Esophagus muscularis mucosa (tissue), 4 donors: Measurements from ENCODE around the gene TRERF1. TPM values are rescaled to one million over a fixed set of nuclear protein-coding genes. Genes with fewer than 3 reads are reported as not detected.

ENCODE experiments used
- DNase-seq: peaks from one replicate; pipeline ENCODE4 v3.0.0-alpha.2; 2017; ENCODE audit errors: extremely low spot score
- H3K27ac ChIP-seq, 4 donors: fragments of 200-600 bp; sonication (generic); replicated peaks in 1 of 4; 1 replicate in 3 of 4; 2 replicates in 1 of 4; pipeline ENCODE4 v1.5.1; 2016 to 2019; ENCODE audit warnings: mild to moderate bottlenecking in 1 of 4
- H3K27me3 ChIP-seq, 4 donors: fragments of 200-600 bp; sonication (generic); one replicate each; pipeline versions ENCODE4 v1.5.1 to v1.6.0; 2016 to 2019
- H3K36me3 ChIP-seq, 4 donors: fragments of 200-600 bp; sonication (generic); one replicate each; pipeline ENCODE4 v1.5.1; 2016 to 2019
- H3K4me1 ChIP-seq, 4 donors: fragments of 200-600 bp; sonication (generic); one replicate each; pipeline ENCODE4 v1.5.1; 2016 to 2019
- H3K4me3 ChIP-seq, 4 donors: fragments of 200-600 bp; sonication (generic); 1 replicate in 2 of 4; 2 replicates in 2 of 4; pipeline ENCODE4 v1.5.1; 2016 to 2019; ENCODE audit warnings: mild to moderate bottlenecking in 4 of 4, moderate library complexity in 1 of 4
- H3K9me3 ChIP-seq, 4 donors: fragments of 200-600 bp; sonication (generic); 1 replicate in 3 of 4; 2 replicates in 1 of 4; pipeline ENCODE4 v1.5.1; 2016 to 2019
- CTCF ChIP-seq, 3 experiments: fragments of 200-600 bp in 2 of 3; fragments of 450-650 bp in 1 of 3; sonication (generic) in 2 of 3; IDR thresholded peaks; one replicate each; pipeline ENCODE4 v1.5.1; 2017 to 2019; ENCODE audit warnings: antibody characterized with exemption in 3 of 3, mild to moderate bottlenecking in 2 of 3, moderate library complexity in 1 of 3
- EP300 ChIP-seq: sonication (generic); formaldehyde crosslinking; IDR thresholded peaks from one replicate; pipeline ENCODE4 v1.6.1; 2017; ENCODE audit warnings: antibody characterized with exemption
- POLR2A ChIP-seq: fragments of 450-650 bp; IDR thresholded peaks from one replicate; pipeline ENCODE4 v1.6.1; 2017; ENCODE audit warnings: antibody characterized with exemption, moderate library complexity, mild to moderate bottlenecking, low read depth
- POLR2AphosphoS5 ChIP-seq, 2 donors: sonication (generic); formaldehyde crosslinking; IDR thresholded peaks; one replicate each; pipeline ENCODE4 v1.6.1; 2017; ENCODE audit warnings: antibody characterized with exemption in 2 of 2
- WGBS: methylation state at CpG from one replicate; pipeline ENCODE4 v1.1.5; 2018; 5-methylcytosine and 5-hydroxymethylcytosine counted together
- intact Hi-C: fragments of 100-400 bp; cut with DNase I; formaldehyde crosslinking; loops from one replicate; pipeline ENCODE4 v1.15.1; 2023
- total RNA-seq, 4 donors: library from RNA; depleted of rRNA; stranded (reverse); fragments of >200 nt; gene quantifications; one replicate each; pipeline versions ENCODE4 v1.1.0 to v1.2.1, GENCODE V29; 2016

The TRERF1 gene
- total RNA-seq, 4 donors from 2014 or later: 4.6 to 8.6 (median 6.4) TPM

- H3K36me3 ChIP-seq: no peaks in the 10 kb centered on the region
- no peak overlapping the region for H3K4me3 ChIP-seq
- H3K27ac ChIP-seq: no peak overlapping the region
- no peaks in the 10 kb centered on the region for H3K27me3 ChIP-seq
- no peaks in the 10 kb centered on the region for H3K9me3 ChIP-seq
- TF ChIP-seq CTCF (IDR thresholded peaks at IDR 0.05) (no peak), POLR2A (no peak), POLR2AphosphoS5 (IDR thresholded peaks at IDR 0.05) (no peak), EP300 (no peak)
- intact Hi-C loops: no loop called here
- no peaks in the 10 kb centered on the region for H3K4me1 ChIP-seq
- no peak for DNase-seq
- 62% methylated on average over 10 of the region's 10 CpGs for whole genome bisulfite sequencing
These were observed 266.1 kb downstream of the TRERF1 start for GRCh38 chr6:42185597-42185996.

GRCh38 chr6:42184475-42184874 lies 267.3 kb downstream of the TRERF1 start:
- DNase-seq: no peak
- H3K27ac ChIP-seq: no peak overlapping the region
- TF ChIP-seq EP300 (no peak), POLR2AphosphoS5 (IDR thresholded peaks at IDR 0.05) (no peak), CTCF (IDR thresholded peaks at IDR 0.05) (no peak), POLR2A (no peak)
- H3K36me3 ChIP-seq: no peaks in the 10 kb centered on the region
- no peaks in the 10 kb centered on the region for H3K9me3 ChIP-seq
- no peak overlapping the region for H3K4me3 ChIP-seq
- intact Hi-C loops: no loop called here
- H3K4me1 ChIP-seq: no peaks in the 10 kb centered on the region
- H3K27me3 ChIP-seq: peaks cover 0 to 2% (median 0%) of the 10 kb centered on the region in 4 donors
- WGBS: 92% methylated on average over 4 of the region's 4 CpGs

DNA sequence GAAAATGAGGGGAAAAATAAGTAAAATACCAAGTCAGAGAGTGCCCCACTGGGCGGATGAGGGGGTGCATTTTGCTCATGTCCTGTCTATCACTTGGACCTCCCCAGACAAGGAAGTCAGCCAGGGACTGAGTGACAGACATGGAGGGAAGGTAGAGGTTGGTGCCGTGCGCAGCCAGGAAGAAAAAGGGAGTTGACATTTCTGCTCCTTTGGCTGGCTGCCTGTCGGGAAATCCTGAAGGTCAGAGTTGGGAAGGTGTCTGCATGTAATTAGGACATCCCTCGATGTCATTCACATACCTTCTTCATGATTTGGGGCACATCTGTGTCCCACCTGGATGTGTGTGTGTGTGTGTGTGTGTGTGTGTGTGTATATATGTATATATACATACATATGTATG lies 269.6 kb downstream of the TRERF1 start:
- peaks cover 0 to 4% (median 2%) of the 10 kb centered on the region in 4 donors for H3K4me1 ChIP-seq
- 80% methylated on average over 5 of the region's 5 CpGs for WGBS
- TF ChIP-seq EP300: no peak
- TF ChIP-seq POLR2AphosphoS5 (IDR thresholded peaks at IDR 0.05): no peak
- no peak for TF ChIP-seq POLR2A
- no peak for TF ChIP-seq CTCF (IDR thresholded peaks at IDR 0.05)
- H3K27me3 ChIP-seq: peaks cover 0 to 22% (median 3%) of the 10 kb centered on the region in 4 donors
- H3K4me3 ChIP-seq: no peak overlapping the region
- no peak overlapping the region for H3K27ac ChIP-seq
- DNase-seq: no peak
- H3K36me3 ChIP-seq: no peaks in the 10 kb centered on the region
- no peaks in the 10 kb centered on the region for H3K9me3 ChIP-seq
- intact Hi-C loops: no loop called here

- Histone ChIP-seq H3K9me3 (no peaks in the 10 kb centered on the region), H3K4me1 (peaks cover 0 to 4% (median 2%) of the 10 kb centered on the region in 4 donors), H3K4me3 (no peak overlapping the region), H3K27ac (no peak overlapping the region), H3K36me3 (no peaks in the 10 kb centered on the region), H3K27me3 (peaks cover 0 to 22% (median 3%) of the 10 kb centered on the region in 4 donors)
- WGBS: 81% methylated on average over 3 of the region's 3 CpGs
- no peak for DNase-seq
- TF ChIP-seq POLR2A: no peak
- no peak for TF ChIP-seq EP300
- no peak for TF ChIP-seq POLR2AphosphoS5 (IDR thresholded peaks at IDR 0.05)
- TF ChIP-seq CTCF (IDR thresholded peaks at IDR 0.05): no peak
- intact Hi-C loops: no loop called here
These were observed 271.8 kb downstream of the TRERF1 start for GRCh38 chr6:42179945-42180313.

GRCh38 chr6:42179261-42179944 lies 272.3 kb downstream of the TRERF1 start:
- DNase-seq: no peak
- Histone ChIP-seq H3K36me3 (no peaks in the 10 kb centered on the region), H3K9me3 (no peaks in the 10 kb centered on the region), H3K4me1 (peaks cover 0 to 4% (median 2%) of the 10 kb centered on the region in 4 donors), H3K4me3 (no peak overlapping the region), H3K27me3 (peaks cover 0 to 22% (median 3%) of the 10 kb centered on the region in 4 donors), H3K27ac (no peak overlapping the region)
- TF ChIP-seq CTCF (IDR thresholded peaks at IDR 0.05): no peak
- TF ChIP-seq EP300: no peak
- no peak for TF ChIP-seq POLR2AphosphoS5 (IDR thresholded peaks at IDR 0.05)
- no peak for TF ChIP-seq POLR2A
- intact Hi-C loops: no loop called here
- 92% methylated on average over 20 of the region's 20 CpGs for WGBS
